H1 (cell line): Measurements from ENCODE around the gene BRD2. TPM values are rescaled to one million over a fixed set of nuclear protein-coding genes. Genes with fewer than 3 reads are reported as not detected.
A peak's percentile ranks its signal among the peaks of the same experiment; 100 is the strongest.

Source experiments
- CTCF ChIA-PET: fragments of 300-600 bp; sonication (Branson Sonifier 250); formaldehyde crosslinking; loops from one replicate; lab custom pipeline; 2021; ENCODE audit not compliant: partially characterized antibody; lab: Charles Lee
- POLR2A ChIA-PET: fragments of 300-600 bp; sonication (Branson Sonifier 250); formaldehyde crosslinking; loops from one replicate; lab custom pipeline; 2021; ENCODE audit warnings: inconsistent platforms; ENCODE audit not compliant: partially characterized antibody; lab: Charles Lee
- DNase-seq, 2 experiments: peaks; one replicate each; pipeline versions ENCODE4 v3.0.0 to v3.0.0-alpha.2; 2010 to 2022; ENCODE audit warnings: low spot score in 2 of 2, low read depth in 1 of 2, mixed read lengths in 1 of 2
- FAIRE-seq: peaks from 2 replicates; lab custom pipeline; 2011; peaks lifted over from hg19 to GRCh38; lab: Jason Lieb, UNC
- H2AFZ ChIP-seq: 2 replicates; pipeline ENCODE4 v1.8.1; 2012; ENCODE audit warnings: low read length, inconsistent platforms
- H2AK5ac ChIP-seq: 2 replicates; pipeline ENCODE4 v1.6.1; 2013; ENCODE audit warnings: low read depth, low read length
- H2BK120ac ChIP-seq: replicated peaks from 2 replicates; pipeline ENCODE3; 2013; ENCODE audit warnings: low read depth, low read length, inconsistent platforms
- H2BK12ac ChIP-seq: 2 replicates; pipeline ENCODE4 v1.6.1; 2013; ENCODE audit warnings: low read depth, low read length
- H2BK15ac ChIP-seq: 2 replicates; pipeline ENCODE4 v1.6.1; 2013; ENCODE audit warnings: low read length
- H2BK20ac ChIP-seq: 2 replicates; pipeline ENCODE4 v1.6.1; 2013; ENCODE audit warnings: low read length
- H2BK5ac ChIP-seq: 2 replicates; pipeline ENCODE4 v1.6.1; 2013; ENCODE audit warnings: low read depth, low read length
- H3K14ac ChIP-seq: 2 replicates; pipeline ENCODE4 v1.6.1; 2013; ENCODE audit warnings: inconsistent platforms; ENCODE audit not compliant: insufficient read length
- H3K18ac ChIP-seq: 2 replicates; pipeline ENCODE4 v1.6.1; 2013; ENCODE audit warnings: low read length; ENCODE audit errors: extremely low read depth
- H3K23ac ChIP-seq: 2 replicates; pipeline ENCODE4 v1.6.1; 2013; ENCODE audit warnings: inconsistent platforms; ENCODE audit not compliant: insufficient read length
- H3K23me2 ChIP-seq: 2 replicates; pipeline ENCODE4 v1.6.1; 2013; ENCODE audit warnings: low read depth, low read length
- H3K27ac ChIP-seq: 2 replicates; pipeline ENCODE4 v1.6.1; 2011; ENCODE audit warnings: low read depth, low read length, inconsistent platforms
- H3K27me3 ChIP-seq, 4 experiments: replicated peaks in 1 of 4; 1 replicate in 1 of 4; 2 replicates in 3 of 4; pipeline versions ENCODE4 v1.6.1 to v1.8.1; 2011 to 2013; ENCODE audit warnings: low read length in 3 of 4, mild to moderate bottlenecking in 3 of 4, inconsistent platforms in 2 of 4, mixed read lengths in 2 of 4, moderate library complexity in 1 of 4; ENCODE audit not compliant: control insufficient read depth in 3 of 4, insufficient read depth in 3 of 4; ENCODE audit errors: extremely low read depth in 1 of 4
- H3K36me3 ChIP-seq, 4 experiments: 2 replicates each; pipeline versions ENCODE4 v1.6.1 to v1.8.1; 2011 to 2013; ENCODE audit warnings: mild to moderate bottlenecking in 4 of 4, low read length in 3 of 4, moderate library complexity in 2 of 4, control low read depth in 1 of 4, inconsistent platforms in 1 of 4; ENCODE audit not compliant: insufficient read depth in 4 of 4, control insufficient read depth in 2 of 4
- H3K4ac ChIP-seq: replicated peaks from 2 replicates; pipeline ENCODE3; 2013; ENCODE audit warnings: low read length, low read depth, mixed read lengths, inconsistent platforms; ENCODE audit not compliant: insufficient read length
- H3K4me1 ChIP-seq, 4 experiments: replicated peaks in 1 of 4; 1 replicate in 1 of 4; 2 replicates in 3 of 4; pipeline versions ENCODE4 v1.6.1 to v1.8.1; 2011 to 2013; ENCODE audit warnings: low read length in 3 of 4, inconsistent platforms in 2 of 4, mixed read lengths in 1 of 4; ENCODE audit not compliant: insufficient read depth in 4 of 4, control insufficient read depth in 3 of 4
- H3K4me2 ChIP-seq, 2 experiments: 2 replicates each; pipeline versions ENCODE4 v1.6.1 to v1.8.1; 2011 to 2013; ENCODE audit warnings: low read depth in 2 of 2, low read length in 2 of 2, control low read depth in 1 of 2, inconsistent platforms in 1 of 2, mild to moderate bottlenecking in 1 of 2; ENCODE audit not compliant: insufficient read depth in 1 of 2
- H3K4me3 ChIP-seq, 4 experiments: fragments of 200-600, 300-600 bp in 1 of 4; sonication (generic), shearing (Covaris generic), sonication (Bioruptor Twin) in 1 of 4; 2 replicates each; pipeline versions ENCODE4 v1.5.1 to v1.8.1; 2011 to 2016; ENCODE audit warnings: low read length in 4 of 4, low read depth in 3 of 4, control low read depth in 2 of 4, inconsistent platforms in 2 of 4, mild to moderate bottlenecking in 2 of 4, mixed read lengths in 1 of 4, moderate library complexity in 1 of 4; ENCODE audit not compliant: insufficient read depth in 2 of 4; ENCODE audit errors: extremely low read depth in 1 of 4
- H3K56ac ChIP-seq: replicated peaks from 2 replicates; pipeline ENCODE3; 2013; ENCODE audit warnings: low read depth, mild to moderate bottlenecking, mixed read lengths, low read length, inconsistent platforms; ENCODE audit not compliant: insufficient read length
- H3K79me1 ChIP-seq: 2 replicates; pipeline ENCODE4 v1.6.1; 2013; ENCODE audit warnings: low read depth, low read length, control low read depth
- H3K79me2 ChIP-seq, 2 experiments: 2 replicates each; pipeline versions ENCODE4 v1.6.1 to v1.8.1; 2012 to 2013; ENCODE audit warnings: low read length in 2 of 2, mild to moderate bottlenecking in 2 of 2, inconsistent platforms in 1 of 2; ENCODE audit not compliant: insufficient read depth in 2 of 2, control insufficient read depth in 1 of 2
- H3K9ac ChIP-seq, 4 experiments: replicated peaks in 1 of 4; 1 replicate in 1 of 4; 2 replicates in 3 of 4; pipeline versions ENCODE4 v1.6.1 to v1.8.1; 2011 to 2013; ENCODE audit warnings: low read depth in 3 of 4, low read length in 3 of 4, control low read depth in 2 of 4, mild to moderate bottlenecking in 2 of 4, moderate library complexity in 2 of 4, inconsistent platforms in 1 of 4; ENCODE audit errors: extremely low read depth in 1 of 4
- H3K9me3 ChIP-seq, 2 experiments: 2 replicates each; pipeline versions ENCODE4 v1.6.1 to v1.8.1; 2012 to 2013; ENCODE audit warnings: mild to moderate bottlenecking in 2 of 2, moderate library complexity in 2 of 2, control low read depth in 1 of 2, inconsistent platforms in 1 of 2, low read depth in 1 of 2, low read length in 1 of 2, mixed read lengths in 1 of 2; ENCODE audit not compliant: insufficient read depth in 2 of 2
- H4K20me1 ChIP-seq, 2 experiments: replicated peaks in 1 of 2; 2 replicates each; pipeline versions ENCODE3 to v1.8.1; 2011 to 2013; ENCODE audit warnings: inconsistent platforms in 2 of 2, low read length in 2 of 2, mild to moderate bottlenecking in 1 of 2; ENCODE audit not compliant: insufficient read depth in 2 of 2, control insufficient read depth in 1 of 2
- H4K5ac ChIP-seq: 2 replicates; pipeline ENCODE4 v1.6.1; 2013; ENCODE audit warnings: low read length, low read depth, mixed read lengths, inconsistent platforms; ENCODE audit not compliant: insufficient read length
- H4K8ac ChIP-seq: 2 replicates; pipeline ENCODE4 v1.8.0; 2013; ENCODE audit warnings: mild to moderate bottlenecking, moderate library complexity, low read length, inconsistent platforms; ENCODE audit not compliant: insufficient read depth; ENCODE audit errors: extremely low read depth
- H4K91ac ChIP-seq: replicated peaks from 2 replicates; pipeline ENCODE3; 2013; ENCODE audit warnings: low read length, mixed read lengths, inconsistent platforms; ENCODE audit not compliant: insufficient read length
- ATF2 ChIP-seq: IDR thresholded peaks from 2 replicates; pipeline ENCODE4 v1.6.1; 2012; ENCODE audit warnings: low read length, inconsistent platforms
- ATF3 ChIP-seq: IDR thresholded peaks from 2 replicates; pipeline ENCODE4 v1.6.1; 2011; ENCODE audit warnings: low read depth, mild to moderate bottlenecking, low read length; ENCODE audit not compliant: insufficient read depth
- CBX8 ChIP-seq: fragments of 300-800, 300-1000 bp; sonication (generic); IDR thresholded peaks from 2 replicates; pipeline ENCODE4 v1.7.1; 2016; ENCODE audit warnings: low read depth, low read length, borderline replicate concordance
- CREB1 ChIP-seq: IDR thresholded peaks from 2 replicates; pipeline ENCODE4 v1.6.1; 2012; ENCODE audit warnings: inconsistent platforms
- KDM1A ChIP-seq: fragments of 200-600, 300-600 bp; sonication (generic); IDR thresholded peaks from 2 replicates; pipeline ENCODE4 v1.7.1; 2016; ENCODE audit warnings: mild to moderate bottlenecking, low read length, borderline replicate concordance
- SIN3A ChIP-seq, 2 experiments: IDR thresholded peaks in 1 of 2; conservative IDR thresholded peaks in 1 of 2; 2 replicates each; pipeline ENCODE4 v1.6.1; 2011 to 2012; ENCODE audit warnings: low read length in 2 of 2, improper control_type of control experiment in 1 of 2, low read depth in 1 of 2, mild to moderate bottlenecking in 1 of 2
- YY1 ChIP-seq: IDR thresholded peaks from 2 replicates; pipeline ENCODE4 v1.6.1; 2011; ENCODE audit warnings: low read depth, mild to moderate bottlenecking, low read length
- WGBS, 2 experiments: shearing (Covaris generic) in 1 of 2; methylation state at CpG; one replicate each; pipeline versions ENCODE4 v1.1.6 to v1.1.7; 2013 to 2015; ENCODE audit warnings: low lambda C conversion rate in 2 of 2, mixed read lengths in 2 of 2, inconsistent platforms in 1 of 2, low coverage in 1 of 2, missing lambda C conversion rate in 1 of 2; ENCODE audit not compliant: insufficient replicate concordance in 2 of 2, insufficient coverage in 1 of 2, insufficient read length in 1 of 2; ENCODE audit errors: extremely low coverage in 1 of 2, missing lambda C conversion rate in 1 of 2; 5-methylcytosine and 5-hydroxymethylcytosine counted together
- polyA plus RNA-seq, 7 experiments: library from polyadenylated mRNA; depleted of rRNA in 3 of 7; stranded (reverse) in 5 of 7; unstranded in 2 of 7; fragments of >200 nt in 5 of 7; fragments of 200-250 nt in 2 of 7; gene quantifications; 1 replicate in 5 of 7; 2 replicates in 1 of 7; 4 replicates in 1 of 7; pipeline versions ENCODE4 v1.2.1 to v1.2.3, GENCODE V29; 2011 to 2013; ENCODE audit warnings: missing spikeins in 2 of 7, mixed read lengths in 2 of 7
- total RNA-seq: library from RNA; stranded (reverse); fragmentation: NEBNext Ultra II Directional; extraction: Animal tissue kit (Norgen Biotek cat#: 25700); gene quantifications from 2 replicates; pipeline ENCODE4 v1.2.1, GENCODE V29; 2021

Gene BRD2
- total and polyA plus RNA-seq, 2 of the 8 experiments (the other 6 are each of a cell fraction or from before 2014, with no cell fraction given) = 132 to 185 TPM

DNA sequence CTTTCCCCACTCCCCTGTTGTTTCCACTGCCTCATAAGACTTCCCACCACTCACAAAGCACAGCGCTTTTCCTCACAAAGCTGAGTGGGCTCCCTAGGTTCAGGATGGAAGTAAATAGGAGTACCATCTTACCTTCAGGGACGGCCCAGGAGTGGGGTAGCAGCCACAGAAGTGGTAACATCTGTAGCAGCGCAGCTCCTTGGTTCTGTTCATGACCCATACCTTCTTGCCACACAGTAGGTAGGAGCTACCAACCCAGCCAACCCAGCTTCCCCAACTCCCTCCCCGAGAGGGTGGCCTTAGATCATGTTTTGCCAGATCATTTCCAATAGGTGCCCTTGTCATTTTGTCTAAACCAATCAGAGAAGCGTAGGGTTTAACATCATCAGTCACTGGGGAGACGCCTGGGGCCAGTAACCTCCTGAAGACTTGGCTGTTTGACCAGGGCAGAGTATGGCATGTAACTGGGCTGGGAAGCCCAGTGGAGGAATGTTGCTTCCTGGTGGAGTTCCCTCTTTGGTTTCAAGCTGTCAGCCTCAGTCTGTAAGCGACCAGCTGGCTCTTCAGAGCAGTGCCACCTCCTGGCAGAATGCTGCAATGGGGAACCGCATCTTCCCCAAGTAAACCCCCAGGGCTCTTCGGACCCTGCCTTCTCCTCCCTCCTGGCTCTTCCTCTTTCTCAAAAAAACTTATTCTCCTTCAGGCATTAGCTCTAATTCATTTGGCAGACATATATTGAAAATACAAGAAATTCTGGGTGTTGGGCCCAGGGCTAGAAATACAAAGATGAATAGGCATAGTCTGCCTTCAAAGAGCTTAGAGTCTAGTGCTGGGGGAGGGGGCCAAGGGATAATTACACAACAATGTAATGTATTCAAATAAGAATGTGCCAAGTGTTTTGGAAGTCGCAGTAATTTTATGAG lies 15.3 kb upstream of the BRD2 start, which contains the start of gene HLA-DMA:
TSS of gene HLA-DMA (minus strand) at position 281 of the 923 bp plus-strand sequence. CDS start at position 220, 61 bp downstream.
- H3K23ac ChIP-seq = no peak within 1 kb of the TSS
- H3K27ac ChIP-seq = no peak within 1 kb of the TSS
- FAIRE-seq (peak; percentile 99), DNase-seq (peak; percentile 82 to 88)
- H2BK12ac ChIP-seq = no peak within 1 kb of the TSS
- no peaks in the 10 kb centered on the region for H3K9me3 ChIP-seq
- peak within 1 kb of the TSS; percentile 83; the same call in 1 of the 2 replicates for H2BK15ac ChIP-seq
- no peak within 1 kb of the TSS for H4K5ac ChIP-seq
- 47% methylated on average over 10 of the region's 10 CpGs; no CpG with 5 or more reads in 1 of the 2 experiments for WGBS, 2 experiments
- H4K20me1 ChIP-seq = peaks cover 0 to 5% of the 10 kb centered on the region in 2 experiments
- H2BK20ac ChIP-seq = no peak within 1 kb of the TSS
- H2AK5ac ChIP-seq = no peak within 1 kb of the TSS
- H2BK5ac ChIP-seq = no peak within 1 kb of the TSS
- no peak within 1 kb of the TSS for H3K14ac ChIP-seq
- H3K36me3 ChIP-seq = no peaks in the 10 kb centered on the region
- H3K4ac ChIP-seq = no peak within 1 kb of the TSS
- H3K18ac ChIP-seq = no peak within 1 kb of the TSS
- H3K23me2 ChIP-seq = 0 out of 2 replicates have a peak, but pooled peaks cover 4% of the 10 kb centered on the region
- no peak within 1 kb of the TSS for H3K9ac ChIP-seq
- no peaks in the 10 kb centered on the region; a peak in 1 of 7 replicates for H3K27me3 ChIP-seq
- H2BK120ac ChIP-seq = no peak within 1 kb of the TSS
- peaks cover 0 to 13% (median 3%) of the 10 kb centered on the region in 4 experiments; a peak in 5 of 7 replicates for H3K4me1 ChIP-seq
- H2AFZ ChIP-seq = peak within 1 kb of the TSS; percentile 51
- H4K8ac ChIP-seq = no peak within 1 kb of the TSS
- H4K91ac ChIP-seq = peak within 1 kb of the TSS; percentile 67
- CTCF ChIA-PET = interaction anchor here (0.6 to 11.1 kb wide), 35 partner anchors 11 to 1571 kb away, joined by 3 to 168 read pairs (median 6); partner anchors contain the start of genes BRD2, HLA-DMB, HLA-DPB1 and PSMB8
- H3K79me1 ChIP-seq = no peaks in the 10 kb centered on the region
- H3K79me2 ChIP-seq = no peaks in the 10 kb centered on the region
- H3K56ac ChIP-seq = no peak within 1 kb of the TSS
- no peak within 1 kb of the TSS for H3K4me3 ChIP-seq
- POLR2A ChIA-PET = interaction anchor here (1.0 to 33.3 kb wide), 6 partner anchors 11 to 321 kb away, joined by 3 to 1158 read pairs (median 12); partner anchors contain the start of genes BRD2 and HLA-DMB
- H3K4me2 ChIP-seq = peak within 1 kb of the TSS; percentile 36 to 37; a peak in 3 of 4 replicates
- peak; percentile 94 for TF ChIP-seq CREB1
- TF ChIP-seq SIN3A (conservative IDR thresholded peaks at IDR 0.05 in 1 of 2, IDR thresholded peaks at IDR 0.05 in 1 of 2; ENCODE audit: low read depth in 1 of 2, low read length in 2 of 2) = peak; percentile 98 to 99
- TF ChIP-seq ATF2 = 0 out of 2 replicates have a peak, but pooled peaks have one; percentile 38
- TF ChIP-seq KDM1A = no peak
- TF ChIP-seq ATF3 = no peak
- no peak for TF ChIP-seq CBX8
- TF ChIP-seq YY1 = peak; percentile 36; the same call in 1 of the 2 replicates
